Endothelial cell of umbilical vein (primary cell): Measurements from ENCODE around the gene LGR4. TPM values are rescaled to one million over a fixed set of nuclear protein-coding genes. Genes with fewer than 3 reads are reported as not detected.

Source experiments
- BruUV-seq: library from RNA; stranded (reverse); fragments of 400-500 nt; replicated peaks from 2 replicates; lab custom pipeline; 2021; lab: Mats Ljungman, UMichigan
- CTCF ChIA-PET: fragments of 300-600, 350-600 bp; sonication (Branson Sonifier 250); formaldehyde crosslinking; loops from one replicate; lab custom pipeline; 2021; ENCODE audit warnings: antibody characterized with exemption, inconsistent platforms; lab: Charles Lee
- POLR2A ChIA-PET: fragments of 300-600, 350-600 bp; sonication (Branson Sonifier 250); formaldehyde crosslinking; loops from one replicate; lab custom pipeline; 2021; ENCODE audit warnings: antibody characterized with exemption, inconsistent platforms; lab: Charles Lee
- DNase-seq: peaks from one replicate; pipeline ENCODE4 v3.0.0-alpha.2; 2011; ENCODE audit warnings: low read depth, low spot score
- FAIRE-seq: peaks from 2 replicates; lab custom pipeline; 2011; peaks lifted over from hg19 to GRCh38; lab: Jason Lieb, UNC
- H2AFZ ChIP-seq: 2 replicates; pipeline ENCODE4 v1.6.0; 2012; ENCODE audit warnings: low read depth, low read length, control low read depth, inconsistent platforms
- H3K27ac ChIP-seq: 2 replicates; pipeline ENCODE4 v1.5.1; 2011; ENCODE audit warnings: low read depth, mild to moderate bottlenecking, control low read depth, low read length, moderate library complexity; ENCODE audit not compliant: insufficient read depth
- H3K27me3 ChIP-seq, 2 experiments: 2 replicates each; pipeline versions ENCODE4 v1.6.0 to v1.6.1; 2011; ENCODE audit warnings: low read length in 2 of 2, mixed read lengths in 1 of 2; ENCODE audit not compliant: control insufficient read depth in 2 of 2, insufficient read depth in 2 of 2
- H3K36me3 ChIP-seq, 2 experiments: 2 replicates in 1 of 2; 3 replicates in 1 of 2; pipeline ENCODE4 v1.5.1; 2011; ENCODE audit warnings: low read length in 2 of 2, mild to moderate bottlenecking in 1 of 2, moderate library complexity in 1 of 2; ENCODE audit not compliant: control insufficient read depth in 2 of 2, insufficient read depth in 2 of 2; ENCODE audit errors: extremely low read depth in 1 of 2
- H3K4me1 ChIP-seq: 3 replicates; pipeline ENCODE4 v1.5.1; 2011; ENCODE audit warnings: mild to moderate bottlenecking, low read length; ENCODE audit not compliant: control insufficient read depth, insufficient read depth; ENCODE audit errors: extremely low read depth
- H3K4me2 ChIP-seq: 2 replicates; pipeline ENCODE4 v1.6.1; 2011; ENCODE audit warnings: low read length, control low read depth, mixed read lengths; ENCODE audit not compliant: insufficient read depth
- H3K4me3 ChIP-seq, 3 experiments: fragments of 200-600 bp in 1 of 3; sonication (generic), shearing (Covaris generic) in 1 of 3; replicated peaks in 1 of 3; 2 replicates each; pipeline ENCODE4 v1.5.1; 2011 to 2016; ENCODE audit warnings: control low read depth in 3 of 3, low read length in 3 of 3, mild to moderate bottlenecking in 2 of 3, inconsistent platforms in 1 of 3, low read depth in 1 of 3, moderate library complexity in 1 of 3; ENCODE audit not compliant: insufficient read depth in 1 of 3
- H3K79me2 ChIP-seq: 2 replicates; pipeline ENCODE4 v1.6.0; 2012; ENCODE audit warnings: low read length, inconsistent platforms; ENCODE audit not compliant: control insufficient read depth, insufficient read depth
- H3K9ac ChIP-seq: replicated peaks from 2 replicates; pipeline ENCODE3; 2011; ENCODE audit warnings: low read length, control low read depth; ENCODE audit not compliant: insufficient read depth; ENCODE audit errors: extremely low read depth
- H3K9me1 ChIP-seq: replicated peaks from 3 replicates; pipeline ENCODE4 v1.6.0; 2011; ENCODE audit warnings: mild to moderate bottlenecking, low read length; ENCODE audit not compliant: control insufficient read depth, insufficient read depth; ENCODE audit errors: extremely low read depth
- H3K9me3 ChIP-seq: replicated peaks from 2 replicates; pipeline ENCODE4 v1.5.1; 2012; ENCODE audit warnings: low read length, inconsistent platforms; ENCODE audit not compliant: control insufficient read depth, insufficient read depth
- H4K20me1 ChIP-seq: replicated peaks from 2 replicates; pipeline ENCODE3; 2011; ENCODE audit warnings: mild to moderate bottlenecking, low read length; ENCODE audit not compliant: control insufficient read depth, insufficient read depth; ENCODE audit errors: extremely low read depth
- CTCF ChIP-seq, 2 donors: IDR thresholded peaks; 1 replicate in 1 of 2; 2 replicates in 1 of 2; pipeline ENCODE4 v1.5.1; 2011; ENCODE audit warnings: low read length in 2 of 2, mild to moderate bottlenecking in 2 of 2, moderate library complexity in 2 of 2, control low read depth in 1 of 2, inconsistent platforms in 1 of 2, low read depth in 1 of 2; ENCODE audit not compliant: insufficient read depth in 1 of 2; ENCODE audit errors: extremely low read depth in 1 of 2
- EZH2 ChIP-seq: IDR thresholded peaks from 2 replicates; pipeline ENCODE4 v1.6.1; 2012; ENCODE audit warnings: borderline replicate concordance, low read depth, mild to moderate bottlenecking, moderate library complexity, low read length, inconsistent platforms; ENCODE audit not compliant: severe bottlenecking
- FOS ChIP-seq: IDR thresholded peaks from 2 replicates; pipeline ENCODE4 v1.6.1; 2011; ENCODE audit warnings: mild to moderate bottlenecking, low read length, moderate library complexity, borderline replicate concordance; ENCODE audit not compliant: insufficient read depth
- GATA2 ChIP-seq: IDR thresholded peaks from 2 replicates; pipeline ENCODE4 v1.7.0; 2011; ENCODE audit warnings: low read depth, mild to moderate bottlenecking, moderate library complexity, mixed read lengths, low read length; ENCODE audit not compliant: insufficient read length, insufficient read depth
- JUN ChIP-seq: IDR thresholded peaks from 2 replicates; pipeline ENCODE4 v1.6.1; 2011; ENCODE audit warnings: borderline replicate concordance, low read depth; ENCODE audit not compliant: insufficient read length, insufficient read depth
- MAX ChIP-seq: IDR thresholded peaks from 2 replicates; pipeline ENCODE4 v1.6.1; 2011; ENCODE audit not compliant: insufficient read depth, insufficient read length
- MYC ChIP-seq: IDR thresholded peaks from one replicate; pipeline ENCODE4 v1.6.1; 2011; ENCODE audit warnings: mild to moderate bottlenecking, low read depth, low read length
- POLR2A ChIP-seq: IDR thresholded peaks from 2 replicates; pipeline ENCODE4 v1.6.1; 2012; ENCODE audit warnings: low read depth, mild to moderate bottlenecking, control low read depth, low read length
- POLR2AphosphoS5 ChIP-seq: IDR thresholded peaks from 2 replicates; pipeline ENCODE4 v1.6.1; 2012; ENCODE audit warnings: low read depth, mild to moderate bottlenecking, control low read depth, low read length, moderate library complexity; ENCODE audit not compliant: insufficient read depth
- dilution Hi-C: fragments of 300-500 bp; cut with MboI; formaldehyde crosslinking; loops from one replicate; pipeline ENCODE4 v1.15.0; 2019; ENCODE audit warnings: low sequenced_read_pairs; ENCODE audit not compliant: extremely low pct_ligation_motif_present
- intact Hi-C: fragments of 100-400 bp; cut with micrococcal nuclease; formaldehyde crosslinking; loops from one replicate; pipeline ENCODE4 v1.10.0; 2022
- polyA plus RNA-seq, 4 experiments: library from polyadenylated mRNA; depleted of rRNA in 3 of 4; stranded (reverse) in 3 of 4; unstranded in 1 of 4; fragments of >200 nt; gene quantifications; 2 replicates each; pipeline versions ENCODE4 v1.2.1 to v1.2.3, GENCODE V29; 2011 to 2012; ENCODE audit warnings: missing spikeins in 1 of 4
- total RNA-seq: library from RNA; stranded (reverse); gene quantifications from 2 replicates; pipeline ENCODE4 v1.2.3, GENCODE V29; 2021

LGR4 gene
- total and polyA plus RNA-seq, 2 donors (not counting 3 experiments of a cell fraction or from before 2014, with no cell fraction given), result 1.3 to 3.1 TPM

- no peak overlapping the region for H3K9ac ChIP-seq
- no peak overlapping the region for H3K4me3 ChIP-seq
- no peak for TF ChIP-seq GATA2
- TF ChIP-seq MYC, result no peak
- no peak for TF ChIP-seq POLR2AphosphoS5
- no peak for TF ChIP-seq CTCF (IDR thresholded peaks at IDR 0.05; ENCODE audit: extremely low read depth in 1 of 2, insufficient read depth in 1 of 2, low read depth in 1 of 2, low read length in 2 of 2)
- TF ChIP-seq FOS, result no peak
- TF ChIP-seq MAX, result no peak
- TF ChIP-seq JUN, result no peak
- no peak for TF ChIP-seq EZH2
- TF ChIP-seq POLR2A, result no peak
- H3K9me3 ChIP-seq, result no peaks in the 10 kb centered on the region
- intact Hi-C loops, result no loop called here
- no peaks in the 10 kb centered on the region for H3K79me2 ChIP-seq
- BruUV-seq, result no TSS peak
- dilution Hi-C loops, result no loop called here
- no peaks in the 10 kb centered on the region for H3K9me1 ChIP-seq
- ChIA-PET CTCF (interaction anchor here (2.0 kb wide), 1 partner anchor 54 kb away, joined by 5 read pairs; no protein-coding TSS in a partner anchor), POLR2A (no interaction called here)
- no peaks in the 10 kb centered on the region for H4K20me1 ChIP-seq
- no peaks in the 10 kb centered on the region for H3K4me1 ChIP-seq
- H3K4me2 ChIP-seq, result no peak overlapping the region
- H2AFZ ChIP-seq, result no peak overlapping the region
- peaks cover 0 to 3% of the 10 kb centered on the region in 2 experiments for H3K27me3 ChIP-seq
- no peak for FAIRE-seq
- no peak overlapping the region for H3K27ac ChIP-seq
- DNase-seq, result no peak
- H3K36me3 ChIP-seq, result no peaks in the 10 kb centered on the region
Measured at GRCh38 chr11:27431808-27432207, 40.8 kb downstream of the LGR4 start.
